Testis (tissue), 2 donors: ENCODE measurements around the gene MAN2A1.

ENCODE experiments used
- POLR2A ChIP-seq: fragments of 450-650 bp; IDR thresholded peaks from one replicate; pipeline ENCODE4 v1.6.1; 2017; ENCODE audit warnings: antibody characterized with exemption, mild to moderate bottlenecking, moderate library complexity
- TF ChIP-seq, protein P1 (sequence below), 3 experiments: fragments of 450-650 bp in 2 of 3; fragments of 200-600 bp in 1 of 3; sonication (generic) in 1 of 3; IDR thresholded peaks; one replicate each; pipeline ENCODE4 v1.5.1; 2016 to 2019; ENCODE audit warnings: antibody characterized with exemption in 3 of 3, mild to moderate bottlenecking in 2 of 3, moderate library complexity in 1 of 3

DNA sequence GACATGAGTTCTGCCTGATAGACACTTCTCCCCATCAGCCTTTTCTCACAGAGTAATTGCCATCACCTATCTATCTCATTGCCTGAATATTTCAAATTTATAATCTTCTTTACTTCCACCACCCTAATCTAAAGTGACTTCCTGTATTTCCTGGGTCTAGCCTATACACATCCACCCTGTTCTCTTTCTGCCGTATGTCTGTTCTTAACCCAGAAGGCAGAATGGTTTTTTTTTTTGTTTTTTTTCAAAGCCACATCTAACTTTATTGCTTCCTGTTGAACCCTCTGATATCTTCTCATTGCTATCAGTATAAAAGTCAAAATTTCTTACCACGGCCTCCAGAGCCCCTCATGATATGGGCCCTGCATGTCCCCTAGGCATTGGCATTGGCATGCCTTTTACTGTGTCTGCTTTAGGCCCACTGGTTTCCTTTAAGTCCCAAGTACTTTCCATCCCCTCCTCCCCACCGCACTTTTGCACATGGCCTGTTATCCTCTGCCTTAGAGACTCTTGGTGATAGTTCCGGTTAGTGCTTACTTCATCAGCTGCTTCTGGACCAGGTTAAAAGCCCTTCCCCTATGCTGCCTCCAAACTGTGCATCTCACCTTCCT, 159.9 kb downstream of the MAN2A1 start:
- TF ChIP-seq POLR2A: no peak
- TF ChIP-seq, protein P1, sequence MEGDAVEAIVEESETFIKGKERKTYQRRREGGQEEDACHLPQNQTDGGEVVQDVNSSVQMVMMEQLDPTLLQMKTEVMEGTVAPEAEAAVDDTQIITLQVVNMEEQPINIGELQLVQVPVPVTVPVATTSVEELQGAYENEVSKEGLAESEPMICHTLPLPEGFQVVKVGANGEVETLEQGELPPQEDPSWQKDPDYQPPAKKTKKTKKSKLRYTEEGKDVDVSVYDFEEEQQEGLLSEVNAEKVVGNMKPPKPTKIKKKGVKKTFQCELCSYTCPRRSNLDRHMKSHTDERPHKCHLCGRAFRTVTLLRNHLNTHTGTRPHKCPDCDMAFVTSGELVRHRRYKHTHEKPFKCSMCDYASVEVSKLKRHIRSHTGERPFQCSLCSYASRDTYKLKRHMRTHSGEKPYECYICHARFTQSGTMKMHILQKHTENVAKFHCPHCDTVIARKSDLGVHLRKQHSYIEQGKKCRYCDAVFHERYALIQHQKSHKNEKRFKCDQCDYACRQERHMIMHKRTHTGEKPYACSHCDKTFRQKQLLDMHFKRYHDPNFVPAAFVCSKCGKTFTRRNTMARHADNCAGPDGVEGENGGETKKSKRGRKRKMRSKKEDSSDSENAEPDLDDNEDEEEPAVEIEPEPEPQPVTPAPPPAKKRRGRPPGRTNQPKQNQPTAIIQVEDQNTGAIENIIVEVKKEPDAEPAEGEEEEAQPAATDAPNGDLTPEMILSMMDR (IDR thresholded peaks at IDR 0.05): no peak
